Measurements from ENCODE around the gene RRH.
"Not testable (repeated sequence)": the region's sequence is repeated elsewhere in the genome, so short reads cannot be mapped to it uniquely, and the experiment has no call there.

RRH gene

GRCh38 chr4:109827672-109828071 is at the start of gene RRH:
RRH (plus strand) TSS chr4:109827972; CDS start chr4:109828028, 56 bp downstream.
- H3K27ac ChIP-seq = no peak within 1 kb of the TSS
- no peak within 1 kb of the TSS for H3K9ac ChIP-seq
- no peaks in the 10 kb centered on the region for H3K4me1 ChIP-seq
- no peak within 1 kb of the TSS for H3K4me3 ChIP-seq (ENCODE audit: low read depth, low read length)
- no peak within 1 kb of the TSS for H3K4me2 ChIP-seq (ENCODE audit: low read length)
- H3K79me2 ChIP-seq = no peaks in the 10 kb centered on the region
- H2AFZ ChIP-seq = no peak within 1 kb of the TSS
- no peaks in the 10 kb centered on the region for H3K9me3 ChIP-seq (ENCODE audit: control insufficient read depth, low read length)
- TF ChIP-seq CTCF (IDR thresholded peaks at IDR 0.05) = no peak
- H3K27me3 ChIP-seq (ENCODE audit: control insufficient read depth, insufficient read depth, low read length) = no peaks in the 10 kb centered on the region
- no peaks in the 10 kb centered on the region for H3K36me3 ChIP-seq (ENCODE audit: control insufficient read depth, insufficient read depth, low read length)

GRCh38 chr4:109782092-109782491 is 45.7 kb upstream of the RRH start:
- not testable (repeated sequence) for H3K9ac ChIP-seq; H3K36me3 ChIP-seq (ENCODE audit: control insufficient read depth, insufficient read depth, low read length); H3K9me3 ChIP-seq (ENCODE audit: control insufficient read depth, low read length); H3K4me1 ChIP-seq; H3K4me2 ChIP-seq (ENCODE audit: low read length); H3K4me3 ChIP-seq (ENCODE audit: low read depth, low read length); H2AFZ ChIP-seq; H3K27ac ChIP-seq; H3K79me2 ChIP-seq; H3K27me3 ChIP-seq (ENCODE audit: control insufficient read depth, insufficient read depth, low read length)

GRCh38 chr4:109786846-109787245 is 40.9 kb upstream of the RRH start:
- H3K27ac ChIP-seq = no peak overlapping the region
- no peaks in the 10 kb centered on the region for H3K9me3 ChIP-seq (ENCODE audit: control insufficient read depth, low read length)
- H3K27me3 ChIP-seq (ENCODE audit: control insufficient read depth, insufficient read depth, low read length) = no peaks in the 10 kb centered on the region
- no peaks in the 10 kb centered on the region for H3K4me1 ChIP-seq
- no peak overlapping the region for H3K4me3 ChIP-seq (ENCODE audit: low read depth, low read length)
- H3K4me2 ChIP-seq (ENCODE audit: low read length) = no peak overlapping the region
- TF ChIP-seq CTCF (IDR thresholded peaks at IDR 0.05) = no peak
- H3K9ac ChIP-seq = no peak overlapping the region
- no peak overlapping the region for H2AFZ ChIP-seq
- no peaks in the 10 kb centered on the region for H3K36me3 ChIP-seq (ENCODE audit: control insufficient read depth, insufficient read depth, low read length)
- no peaks in the 10 kb centered on the region for H3K79me2 ChIP-seq

GRCh38 chr4:109787807-109788206 is 40.0 kb upstream of the RRH start:
- Histone ChIP-seq H3K79me2 (no peaks in the 10 kb centered on the region), H3K9me3 (ENCODE audit: control insufficient read depth, low read length) (no peaks in the 10 kb centered on the region), H3K27me3 (ENCODE audit: control insufficient read depth, insufficient read depth, low read length) (no peaks in the 10 kb centered on the region), H3K4me2 (ENCODE audit: low read length) (no peak overlapping the region), H2AFZ (no peak overlapping the region), H3K4me1 (no peaks in the 10 kb centered on the region), H3K4me3 (ENCODE audit: low read depth, low read length) (no peak overlapping the region), H3K9ac (no peak overlapping the region), H3K36me3 (ENCODE audit: control insufficient read depth, insufficient read depth, low read length) (no peaks in the 10 kb centered on the region), H3K27ac (no peak overlapping the region)
- TF ChIP-seq CTCF (IDR thresholded peaks at IDR 0.05) = no peak

- no peak overlapping the region for H3K4me2 ChIP-seq (ENCODE audit: low read length)
- H2AFZ ChIP-seq = no peak overlapping the region
- no peak for TF ChIP-seq CTCF (IDR thresholded peaks at IDR 0.05)
- H3K4me3 ChIP-seq (ENCODE audit: low read depth, low read length) = no peak overlapping the region
- no peaks in the 10 kb centered on the region for H3K4me1 ChIP-seq
- no peak overlapping the region for H3K27ac ChIP-seq
- H3K9me3 ChIP-seq (ENCODE audit: control insufficient read depth, low read length) = no peaks in the 10 kb centered on the region
- H3K79me2 ChIP-seq = no peaks in the 10 kb centered on the region
- H3K36me3 ChIP-seq (ENCODE audit: control insufficient read depth, insufficient read depth, low read length) = no peaks in the 10 kb centered on the region
- H3K27me3 ChIP-seq (ENCODE audit: control insufficient read depth, insufficient read depth, low read length) = no peaks in the 10 kb centered on the region
- H3K9ac ChIP-seq = no peak overlapping the region
These were observed 32.7 kb upstream of the RRH start for GRCh38 chr4:109795059-109795458.
